ENCODE results near the gene NGLY1.

The NGLY1 gene

GRCh38 chr3:25707268-25707926, 75.8 kb downstream of the NGLY1 start:
- no peak for DNase-seq

DNA sequence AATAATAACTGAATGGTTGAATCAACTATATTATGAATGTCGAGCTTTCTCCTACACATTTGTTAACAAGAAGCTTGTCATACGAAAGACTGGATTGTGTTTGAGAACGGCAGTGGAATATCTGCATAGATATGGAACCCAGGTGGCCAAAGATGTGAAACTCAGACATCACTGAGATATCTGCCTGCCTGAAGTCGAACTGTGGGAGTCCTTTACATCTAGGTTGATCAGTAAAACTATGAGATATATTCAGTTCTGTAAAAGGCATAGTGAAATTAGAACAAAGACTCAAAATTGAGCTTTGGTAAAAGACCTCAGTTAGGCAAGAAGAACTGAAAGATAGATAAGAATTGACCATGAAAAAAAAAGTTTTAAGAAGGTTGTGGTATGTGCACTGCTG, 77.0 kb downstream of the NGLY1 start:
- no peak for DNase-seq

GRCh38 chr3:25697553-25697952, 85.7 kb downstream of the NGLY1 start:
- DNase-seq, result no peak

DNA sequence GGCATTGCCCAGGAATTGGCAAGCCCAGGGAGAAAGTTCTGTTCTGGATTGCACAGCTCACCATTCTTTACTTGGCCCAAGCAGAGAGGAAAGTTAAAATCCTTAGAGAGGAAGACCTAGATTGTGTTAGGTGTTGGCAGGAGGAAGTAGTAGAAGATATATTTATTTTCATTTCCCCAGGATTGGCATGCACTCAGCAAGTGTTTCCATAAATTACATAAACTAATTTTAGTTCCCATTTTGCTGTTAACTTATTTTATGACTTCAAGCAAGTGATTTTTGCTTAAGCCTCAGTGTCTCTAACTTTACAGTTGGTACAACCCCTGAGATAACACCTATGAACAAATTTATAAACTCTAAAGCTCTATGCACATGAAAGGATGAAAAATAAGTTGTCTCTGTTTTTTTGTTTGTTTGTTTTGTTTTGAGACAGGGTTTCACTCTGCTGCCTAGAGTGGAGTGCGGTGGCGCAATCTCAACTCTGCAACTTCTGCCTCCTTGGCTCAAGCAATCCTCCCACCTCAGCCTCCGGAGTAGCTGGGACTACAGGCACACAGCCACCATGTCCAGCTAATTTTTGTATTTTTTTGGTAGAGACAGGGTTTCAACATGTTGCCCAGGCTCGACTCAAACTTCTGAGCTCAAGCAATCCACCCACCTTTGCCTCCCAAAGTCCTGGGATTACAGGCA, 87.4 kb downstream of the NGLY1 start:
- DNase-seq, result no peak

GRCh38 chr3:25693238-25693637, 90.0 kb downstream of the NGLY1 start:
- DNase-seq, result no peak

DNA sequence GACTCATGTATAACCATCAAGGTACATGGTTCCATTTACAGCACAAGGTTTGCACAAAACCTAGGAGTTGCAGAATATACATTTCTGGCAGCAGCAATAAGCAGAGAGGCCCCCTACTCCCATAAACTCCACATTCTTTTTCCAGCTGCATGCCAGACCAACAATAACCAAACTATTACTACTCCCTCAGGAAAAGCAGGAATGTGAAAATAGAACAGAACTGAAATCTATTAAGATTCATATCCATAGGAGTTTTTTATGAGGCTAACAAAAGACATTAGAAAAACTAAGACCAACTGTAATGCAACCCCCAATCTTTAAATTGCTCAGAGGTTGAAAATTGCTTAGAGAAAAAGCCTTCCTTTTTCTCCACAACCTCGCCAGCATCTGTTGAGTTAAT, 90.9 kb downstream of the NGLY1 start:
- DNase-seq, result no peak

- no peak for DNase-seq
Observed at GRCh38 chr3:25690768-25691533, 92.3 kb downstream of the NGLY1 start.

GRCh38 chr3:25689226-25689625, 94.0 kb downstream of the NGLY1 start:
- no peak for DNase-seq

GRCh38 chr3:25687742-25688141, 95.5 kb downstream of the NGLY1 start:
- no peak for DNase-seq

DNA sequence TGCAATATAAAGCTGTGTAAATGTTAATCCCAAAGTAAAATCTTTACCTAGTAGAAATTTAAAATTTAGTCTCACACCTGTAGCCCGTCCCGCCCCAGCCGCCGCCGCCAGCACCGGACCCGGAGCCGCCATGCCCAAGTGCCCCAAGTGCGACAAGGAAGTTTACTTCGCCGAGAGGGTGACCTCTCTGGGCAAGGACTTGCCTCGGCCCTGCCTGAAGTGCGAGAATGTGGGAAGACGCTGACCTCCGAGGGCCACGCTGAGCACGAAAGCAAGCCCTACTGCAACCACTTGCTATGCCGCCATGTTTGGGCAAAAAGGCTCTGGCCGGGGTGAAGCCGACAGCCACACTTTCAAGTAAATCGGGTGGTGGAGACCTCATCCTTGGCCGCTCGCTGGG, 96.5 kb downstream of the NGLY1 start:
- DNase-seq, result no peak

DNA sequence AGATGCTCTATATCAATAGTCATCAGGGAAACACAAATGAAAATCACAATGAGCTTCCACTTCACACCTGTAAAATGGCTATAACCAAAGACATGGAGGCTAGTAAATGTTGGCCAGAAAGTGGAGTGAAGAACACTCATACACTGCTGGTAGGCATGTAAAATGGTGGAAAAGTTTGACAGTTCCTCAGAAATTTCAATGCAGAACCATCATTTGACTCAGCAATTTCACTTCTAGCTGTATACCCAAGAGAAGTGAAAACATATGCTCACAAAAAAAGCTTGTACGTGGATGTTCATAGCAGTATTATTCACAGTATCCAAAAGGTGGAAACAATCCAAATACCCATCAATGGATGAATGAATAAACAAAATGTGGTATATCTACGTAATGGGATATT, 99.4 kb downstream of the NGLY1 start:
- DNase-seq, result no peak

DNA sequence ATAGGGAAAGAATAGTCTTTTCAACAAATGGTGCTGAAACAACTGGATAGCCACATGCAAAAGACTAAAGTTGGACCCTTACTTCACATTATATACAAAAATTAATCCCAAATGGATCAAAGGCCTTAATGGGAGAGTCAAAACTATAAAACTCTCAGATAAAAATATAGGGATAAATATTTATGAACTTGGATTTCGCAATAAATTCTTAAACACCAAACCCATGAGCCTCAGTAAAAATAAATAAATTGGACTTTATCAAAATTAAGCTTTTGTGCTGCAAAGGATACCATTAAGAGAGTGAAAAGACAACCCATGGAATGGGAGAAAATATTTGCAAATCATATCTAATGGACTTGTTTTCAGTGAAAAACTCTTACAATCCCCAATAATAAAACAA, 99.8 kb downstream of the NGLY1 start:
- DNase-seq, result no peak

- no peak for DNase-seq
Observed at GRCh38 chr3:25679642-25680302, 103.5 kb downstream of the NGLY1 start.

GRCh38 chr3:25679166-25679565, 104.1 kb downstream of the NGLY1 start:
- DNase-seq, result no peak

- no peak for DNase-seq
Observed at GRCh38 chr3:25678581-25678980, 104.7 kb downstream of the NGLY1 start.

DNA sequence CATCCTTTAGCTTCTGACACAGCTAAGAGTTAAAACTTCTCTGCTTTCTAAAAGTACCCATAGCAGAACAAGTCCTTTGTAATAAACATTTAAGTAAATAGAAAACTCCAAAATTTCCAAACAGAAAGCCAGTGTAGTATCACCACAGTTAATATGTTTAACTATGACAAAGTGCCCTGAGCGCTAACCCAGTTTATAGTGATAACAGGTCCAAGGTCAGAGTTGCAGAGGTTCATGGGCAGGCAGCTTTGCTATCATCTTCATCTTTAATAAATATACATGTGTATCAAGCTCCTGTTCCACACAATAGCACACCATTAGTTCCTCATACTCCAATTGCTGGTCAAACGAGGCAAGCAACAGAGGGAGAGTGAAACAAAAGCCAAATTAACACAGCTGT, 106.1 kb downstream of the NGLY1 start:
- DNase-seq, result no peak

DNA sequence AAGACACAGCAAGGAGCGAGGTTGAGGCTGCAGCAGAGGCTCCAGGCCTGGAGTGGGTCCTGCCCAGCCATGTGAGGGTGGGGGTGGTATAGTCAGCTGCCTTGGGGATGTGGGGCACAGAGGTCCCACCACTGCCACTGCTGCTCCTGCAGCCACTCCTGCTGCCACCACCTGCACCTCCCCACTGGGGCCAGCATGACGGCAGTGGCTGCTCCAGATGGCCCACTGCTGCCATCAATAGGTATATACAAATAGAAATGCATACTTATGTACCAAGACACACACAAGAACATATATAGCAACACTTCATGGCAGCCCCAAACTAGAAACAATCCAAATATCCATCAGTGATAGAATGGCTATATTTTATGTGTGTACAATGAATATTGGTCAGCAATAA, 108.6 kb downstream of the NGLY1 start:
- no peak for DNase-seq

GRCh38 chr3:25673738-25674298, 109.4 kb downstream of the NGLY1 start:
- DNase-seq, result no peak
